ENCODE measurements around the gene NEDD4.

DNA sequence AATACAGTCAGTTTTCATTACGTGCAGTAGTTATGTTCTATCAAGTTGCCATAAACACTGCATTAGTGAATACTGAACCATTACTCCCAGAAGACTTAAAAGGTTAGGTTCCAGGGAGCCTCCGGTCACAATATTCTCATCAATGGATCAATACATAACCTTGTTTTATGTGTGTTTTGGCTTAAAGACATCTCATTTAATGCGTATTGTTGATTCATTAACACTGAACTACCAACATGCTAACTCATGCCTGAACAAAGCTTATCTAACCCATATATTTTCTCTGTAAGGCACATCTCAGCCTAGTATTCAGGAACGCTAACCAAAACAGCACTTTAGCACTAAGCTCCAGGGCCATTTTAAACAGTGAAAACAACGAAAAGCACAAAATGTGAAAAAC, 24.1 kb upstream of the NEDD4 start:
- TF ChIP-seq CTCF (IDR thresholded peaks at IDR 0.05; ENCODE audit: low read length) = no peak
- no peak for TF ChIP-seq EZH2 (IDR thresholded peaks at IDR 0.05; ENCODE audit: borderline replicate concordance, low read length)

All from OCI-LY1 (cell line).